GM21717 (cell line): ENCODE data around the gene DAB1.

ENCODE experiments used
- ATAC-seq: cut with Tn5 transposase; IDR thresholded peaks from one replicate; pipeline ENCODE4 v1.9.1; 2021; ENCODE audit warnings: mild to moderate bottlenecking, moderate library complexity; ENCODE audit not compliant: unreplicated experiment

Gene DAB1

GRCh38 chr1:57423656-57424211 is at the start of gene DAB1:
TSS of gene DAB1 (minus strand) at chr1:57424060. CDS start at chr1:57291030, 133,030 bp downstream.
- no peak for ATAC-seq

GRCh38 chr1:57473448-57473847 is 49.6 kb upstream of the DAB1 start:
- ATAC-seq, result no peak

DNA sequence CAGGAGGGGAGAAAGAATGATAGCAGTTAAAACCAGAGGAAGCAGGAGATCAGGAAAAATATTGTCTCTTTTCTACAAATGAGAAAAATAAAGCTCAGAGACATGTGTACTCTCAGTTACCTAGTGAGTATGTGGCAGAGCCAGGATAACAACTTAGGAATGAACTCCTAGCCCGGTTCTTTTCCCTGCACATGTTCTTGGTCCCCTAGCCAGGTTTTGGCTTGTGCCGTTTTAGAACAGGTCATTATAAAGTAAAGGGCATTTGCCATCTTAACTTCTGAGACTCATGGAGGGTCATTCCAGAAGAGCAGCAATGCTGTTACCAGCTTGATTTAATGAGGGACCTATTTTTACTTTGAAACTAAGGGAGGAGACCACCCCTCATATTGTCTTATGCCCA is 48.1 kb upstream of the DAB1 start:
- ATAC-seq, result no peak

GRCh38 chr1:57470036-57470435 is 46.2 kb upstream of the DAB1 start:
- ATAC-seq, result no peak

- ATAC-seq, result no peak
These were observed 45.0 kb upstream of the DAB1 start for GRCh38 chr1:57468641-57469523.

DNA sequence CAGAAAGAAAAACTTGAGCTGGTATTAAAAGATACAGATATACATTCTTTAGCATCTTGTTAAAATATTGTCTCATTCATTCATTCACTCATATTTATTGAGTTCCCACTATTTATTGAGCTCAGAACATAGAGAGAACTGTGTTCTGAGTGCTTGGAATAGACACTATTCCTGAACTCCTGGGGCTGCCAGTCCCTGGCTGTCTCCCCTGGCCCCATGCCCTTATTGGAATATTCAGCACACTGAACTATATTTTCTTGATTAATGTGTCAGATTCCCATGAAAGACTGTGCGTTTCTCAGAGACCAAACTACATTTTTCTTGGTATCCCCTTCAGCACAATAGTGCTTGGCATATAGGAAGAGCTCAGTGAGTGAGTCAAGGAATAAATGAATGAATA is 44.0 kb upstream of the DAB1 start:
- ATAC-seq, result no peak

DNA sequence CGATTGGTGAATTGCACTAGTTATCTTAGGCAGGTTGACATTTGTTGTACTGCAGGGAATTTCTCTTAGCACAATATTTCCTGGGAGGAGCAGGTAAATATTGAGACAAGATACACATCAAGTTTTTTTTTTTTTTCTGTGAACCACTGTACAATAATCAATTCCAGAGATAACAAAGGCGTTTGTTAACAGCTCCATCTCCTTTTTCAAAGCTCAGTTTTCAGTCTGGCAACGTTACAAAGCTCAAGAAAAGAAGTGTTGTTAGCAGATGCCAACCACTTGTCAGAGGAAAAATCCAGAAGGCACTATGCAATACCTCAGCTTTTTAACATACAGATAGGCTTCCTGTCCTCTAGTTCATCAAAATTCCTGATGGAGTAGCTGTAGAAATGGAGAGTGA is 40.9 kb upstream of the DAB1 start:
- no peak for ATAC-seq

DNA sequence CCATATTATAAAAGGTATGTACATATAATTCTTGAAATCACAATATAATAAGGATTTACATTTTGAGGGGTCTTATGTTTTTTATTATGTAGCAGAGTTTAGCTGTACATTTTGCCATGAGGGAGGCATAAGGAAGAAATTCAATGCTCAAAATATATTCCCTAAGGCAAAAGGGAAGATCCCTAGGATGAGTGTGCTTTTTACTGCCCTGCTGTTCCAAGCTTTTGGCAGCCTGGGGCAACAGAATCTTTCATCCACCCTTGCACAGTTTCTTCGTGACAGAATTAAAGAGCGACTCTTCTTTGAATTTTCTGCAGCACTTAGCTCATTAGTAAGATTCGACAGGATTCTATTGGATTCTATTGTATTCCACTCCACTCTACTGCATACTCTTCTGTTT is 39.5 kb upstream of the DAB1 start:
- no peak for ATAC-seq

- no peak for ATAC-seq
These were observed 37.5 kb upstream of the DAB1 start for GRCh38 chr1:57461405-57461804.

GRCh38 chr1:57451516-57451915 is 27.7 kb upstream of the DAB1 start:
- no peak for ATAC-seq

- ATAC-seq, result no peak
These were observed 27.1 kb upstream of the DAB1 start for GRCh38 chr1:57450981-57451380.

- ATAC-seq, result no peak
These were observed 23.7 kb upstream of the DAB1 start for GRCh38 chr1:57447551-57447950.

GRCh38 chr1:57443004-57443403 is 19.1 kb upstream of the DAB1 start:
- ATAC-seq, result no peak

GRCh38 chr1:57440096-57440495 is 16.2 kb upstream of the DAB1 start:
- ATAC-seq, result no peak

DNA sequence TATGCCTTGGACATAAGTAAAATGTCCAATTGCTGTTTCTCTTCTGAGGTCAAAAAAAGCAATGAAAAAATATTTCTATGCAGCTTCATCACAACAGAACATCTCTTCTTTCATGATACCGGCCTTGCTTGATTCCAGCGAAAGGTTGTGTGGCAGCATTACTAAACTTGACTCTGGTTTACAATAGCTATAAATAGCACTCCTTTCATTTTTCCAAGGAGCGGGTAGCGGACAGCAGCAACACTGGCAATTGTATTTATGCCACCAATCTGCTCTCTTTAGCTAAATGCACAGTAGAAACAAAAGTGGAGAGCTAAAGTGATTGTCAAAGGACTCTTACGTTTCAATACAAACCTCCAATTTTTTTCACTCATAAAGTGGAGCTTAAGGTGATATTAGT is 7.5 kb upstream of the DAB1 start:
- ATAC-seq, result no peak

DNA sequence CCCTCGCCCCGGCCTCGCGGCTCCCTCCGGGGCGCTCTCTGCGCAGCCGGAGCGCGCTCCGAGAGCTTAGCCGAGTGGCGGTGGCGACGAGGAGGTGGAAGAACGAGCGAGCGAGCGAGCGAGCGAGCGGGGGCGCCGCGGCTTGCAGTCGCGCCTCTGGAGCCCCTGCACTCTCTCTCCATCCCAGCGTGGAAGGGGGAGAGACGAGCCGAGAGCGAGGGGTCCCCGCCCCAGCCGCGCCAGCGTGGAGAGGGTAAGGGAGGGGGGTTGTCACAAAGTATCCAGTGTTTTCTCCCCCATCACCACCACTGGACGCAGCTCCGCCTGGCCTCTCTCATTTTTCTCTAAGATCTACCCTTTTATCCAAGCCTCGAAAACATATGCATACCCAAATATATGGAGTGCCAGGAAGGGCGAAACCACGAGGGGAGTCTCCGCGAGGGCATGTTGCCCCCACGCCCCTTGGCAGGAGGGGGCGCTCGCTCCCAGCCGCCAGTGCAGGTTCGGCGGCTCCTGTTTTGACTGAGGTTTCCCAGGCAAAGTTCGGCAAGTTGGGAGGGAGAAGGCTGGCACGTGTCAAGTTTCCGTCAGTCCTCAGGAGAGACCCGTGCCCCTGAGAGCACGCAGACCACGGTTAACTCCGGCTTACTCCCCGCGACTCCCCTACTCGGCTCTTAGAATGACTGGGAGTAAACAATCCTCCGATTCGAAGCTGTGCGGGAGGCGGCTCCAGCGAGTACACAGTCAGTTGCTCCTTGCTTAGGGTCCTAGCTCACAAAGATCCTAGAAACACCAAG is 569 bp upstream of the DAB1 start:
- no peak for ATAC-seq

- ATAC-seq, result no peak
These were observed 665 bp downstream of the DAB1 start for GRCh38 chr1:57423135-57423655.

GRCh38 chr1:57422271-57423134 is 1.4 kb downstream of the DAB1 start:
- no peak for ATAC-seq

DNA sequence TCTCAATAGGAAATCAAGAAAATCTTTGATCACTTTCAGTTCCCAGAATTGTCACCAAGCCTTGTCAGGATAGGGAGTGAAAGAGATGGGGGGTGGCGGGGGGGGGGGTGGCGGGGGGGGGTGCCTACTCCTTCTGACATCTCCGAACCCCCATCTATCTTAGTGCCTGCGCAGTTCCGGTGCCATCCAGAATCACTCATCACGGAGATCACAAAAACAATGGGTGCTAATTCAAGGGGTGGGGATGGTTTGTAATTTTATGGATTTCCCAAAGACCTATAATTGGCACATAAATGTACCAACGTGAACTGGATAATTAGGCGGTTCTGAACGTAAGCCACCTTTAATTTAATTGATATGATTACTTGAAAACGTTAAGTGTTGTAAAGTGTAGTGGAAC is 2.1 kb downstream of the DAB1 start:
- no peak for ATAC-seq

GRCh38 chr1:57420981-57421785 is 2.7 kb downstream of the DAB1 start:
- ATAC-seq, result no peak
